Stomach (tissue), 9 donors: ENCODE measurements around the gene ZDHHC17. TPM values are rescaled to one million over a fixed set of nuclear protein-coding genes. Genes with fewer than 3 reads are reported as not detected.

Experiments
- DNase-seq, 2 donors: peaks; one replicate each; pipeline versions ENCODE4 v3.0.0 to v3.0.0-alpha.2; 2013 to 2019
- H3K27ac ChIP-seq, 5 donors: fragments of 200-600 bp in 4 of 5; sonication (generic) in 4 of 5; one replicate each; pipeline ENCODE4 v1.5.1; 2013 to 2019; ENCODE audit warnings: mild to moderate bottlenecking in 1 of 5, moderate library complexity in 1 of 5
- H3K27me3 ChIP-seq, 3 donors: fragments of 200-600 bp; sonication (generic); one replicate each; pipeline ENCODE4 v1.5.1; 2017 to 2019; ENCODE audit warnings: mixed run types in 1 of 3
- H3K36me3 ChIP-seq, 4 donors: fragments of 200-600 bp; sonication (generic); 1 replicate in 3 of 4; 2 replicates in 1 of 4; pipeline ENCODE4 v1.5.1; 2016 to 2019
- H3K4me1 ChIP-seq, 4 donors: fragments of 200-600 bp; sonication (generic); one replicate each; pipeline ENCODE4 v1.5.1; 2016 to 2019
- H3K4me3 ChIP-seq, 4 donors: fragments of 200-600 bp; sonication (generic) in 3 of 4; one replicate each; pipeline ENCODE4 v1.5.1; 2016 to 2019; ENCODE audit warnings: mild to moderate bottlenecking in 1 of 4
- H3K9me3 ChIP-seq, 4 donors: fragments of 200-600 bp; sonication (generic); one replicate each; pipeline ENCODE4 v1.5.1; 2016 to 2019
- EP300 ChIP-seq: sonication (generic); formaldehyde crosslinking; IDR thresholded peaks from one replicate; pipeline ENCODE4 v1.6.1; 2017; ENCODE audit warnings: antibody characterized with exemption
- POLR2A ChIP-seq, 4 donors: fragments of 450-650 bp; IDR thresholded peaks; one replicate each; pipeline ENCODE4 v1.6.1; 2016; ENCODE audit warnings: antibody characterized with exemption in 4 of 4, control low read depth in 2 of 4, mild to moderate bottlenecking in 1 of 4, moderate library complexity in 1 of 4
- POLR2AphosphoS5 ChIP-seq, 3 donors: sonication (generic); formaldehyde crosslinking; IDR thresholded peaks; one replicate each; pipeline ENCODE4 v1.6.1; 2016; ENCODE audit warnings: antibody characterized with exemption in 3 of 3
- WGBS, 5 donors: extraction: QIAGEN DNeasy Blood & Tissue Kit in 3 of 5; methylation state at CpG; one replicate each; pipeline versions ENCODE4 v1.1.5 to v1.1.7; 2013 to 2018; 5-methylcytosine and 5-hydroxymethylcytosine counted together
- intact Hi-C: fragments of 100-400 bp; cut with DNase I; formaldehyde crosslinking; loops from one replicate; pipeline ENCODE4 v1.15.1; 2023; ENCODE audit warnings: low total_unique reads
- polyA plus RNA-seq, 3 donors: library from polyadenylated mRNA; stranded (reverse); fragments of 200-250 nt; gene quantifications; one replicate each; pipeline ENCODE4 v1.2.3, GENCODE V29; 2013
- total RNA-seq, 5 donors: library from RNA; depleted of rRNA; stranded (reverse); fragments of >200 nt; gene quantifications; one replicate each; pipeline versions ENCODE4 v1.1.0 to v1.2.3, GENCODE V29; 2014 to 2016
- TF ChIP-seq, protein P1 (sequence below), 7 experiments: fragments of 450-650 bp in 4 of 7; fragments of 200-600 bp in 3 of 7; sonication (generic) in 3 of 7; IDR thresholded peaks; one replicate each; pipeline ENCODE4 v1.5.1; 2016 to 2019; ENCODE audit warnings: antibody characterized with exemption in 7 of 7, control low read depth in 2 of 7, mild to moderate bottlenecking in 1 of 7
- donor health status: healthy with polysubstance abuse.
- donor health status: Bipolar disorder and iron deficiency.
- donor health status: healthy.

ZDHHC17 gene
- total and polyA plus RNA-seq, 8 donors = 2.3 to 134 (median 13.2) TPM

DNA sequence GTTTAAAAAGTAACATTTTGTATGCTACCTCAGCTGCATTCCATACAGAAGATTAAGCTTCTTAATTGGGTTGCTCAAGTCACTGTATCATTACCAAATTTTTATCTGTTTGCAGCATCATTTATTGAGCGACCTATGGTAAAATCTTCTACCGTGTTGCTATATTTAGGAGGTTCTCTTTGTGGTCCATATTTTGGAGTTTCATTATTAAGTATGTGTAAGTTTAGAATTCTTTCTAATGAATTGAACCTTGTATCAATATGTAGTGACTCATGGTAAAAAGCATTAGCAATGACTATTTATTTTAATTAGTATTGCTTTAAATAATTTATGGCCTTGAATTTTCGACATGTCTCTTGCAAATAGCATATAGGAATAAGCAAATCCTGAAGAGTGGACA lies 72.7 kb downstream of the ZDHHC17 start:
- TF ChIP-seq POLR2AphosphoS5 (IDR thresholded peaks at IDR 0.05) (no peak), POLR2A (IDR thresholded peaks at IDR 0.05) (no peak), EP300 (no peak)
- TF ChIP-seq, protein P1, sequence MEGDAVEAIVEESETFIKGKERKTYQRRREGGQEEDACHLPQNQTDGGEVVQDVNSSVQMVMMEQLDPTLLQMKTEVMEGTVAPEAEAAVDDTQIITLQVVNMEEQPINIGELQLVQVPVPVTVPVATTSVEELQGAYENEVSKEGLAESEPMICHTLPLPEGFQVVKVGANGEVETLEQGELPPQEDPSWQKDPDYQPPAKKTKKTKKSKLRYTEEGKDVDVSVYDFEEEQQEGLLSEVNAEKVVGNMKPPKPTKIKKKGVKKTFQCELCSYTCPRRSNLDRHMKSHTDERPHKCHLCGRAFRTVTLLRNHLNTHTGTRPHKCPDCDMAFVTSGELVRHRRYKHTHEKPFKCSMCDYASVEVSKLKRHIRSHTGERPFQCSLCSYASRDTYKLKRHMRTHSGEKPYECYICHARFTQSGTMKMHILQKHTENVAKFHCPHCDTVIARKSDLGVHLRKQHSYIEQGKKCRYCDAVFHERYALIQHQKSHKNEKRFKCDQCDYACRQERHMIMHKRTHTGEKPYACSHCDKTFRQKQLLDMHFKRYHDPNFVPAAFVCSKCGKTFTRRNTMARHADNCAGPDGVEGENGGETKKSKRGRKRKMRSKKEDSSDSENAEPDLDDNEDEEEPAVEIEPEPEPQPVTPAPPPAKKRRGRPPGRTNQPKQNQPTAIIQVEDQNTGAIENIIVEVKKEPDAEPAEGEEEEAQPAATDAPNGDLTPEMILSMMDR (IDR thresholded peaks at IDR 0.05) = no peak
- intact Hi-C loops = no loop called here
- no peak overlapping the region for H3K4me3 ChIP-seq
- H3K36me3 ChIP-seq = peaks cover 0 to 28% (median 23%) of the 10 kb centered on the region in 4 donors
- H3K27me3 ChIP-seq = no peaks in the 10 kb centered on the region
- DNase-seq = no peak
- WGBS, 5 donors = 54 to 81% (median 79%) methylated on average over 3 of the region's 3 CpGs
- H3K4me1 ChIP-seq = no peaks in the 10 kb centered on the region
- H3K9me3 ChIP-seq = peaks cover 0 to 11% (median 5%) of the 10 kb centered on the region in 4 donors
- H3K27ac ChIP-seq = no peak overlapping the region

- Histone ChIP-seq H3K4me3 (no peak overlapping the region), H3K4me1 (no peaks in the 10 kb centered on the region), H3K27ac (no peak overlapping the region), H3K36me3 (peaks cover 7 to 80% (median 70%) of the 10 kb centered on the region in 4 donors), H3K9me3 (no peaks in the 10 kb centered on the region), H3K27me3 (no peaks in the 10 kb centered on the region)
- intact Hi-C loops = no loop called here
- TF ChIP-seq, protein P1 (IDR thresholded peaks at IDR 0.05) = no peak
- TF ChIP-seq POLR2AphosphoS5 (IDR thresholded peaks at IDR 0.05) = no peak
- TF ChIP-seq POLR2A (IDR thresholded peaks at IDR 0.05) = no peak
- TF ChIP-seq EP300 = no peak
- WGBS, 5 donors = 68 to 83% (median 80%) methylated on average over 2 of the region's 2 CpGs
- DNase-seq = no peak
Measured at GRCh38 chr12:76847260-76847659, 83.3 kb downstream of the ZDHHC17 start.

DNA sequence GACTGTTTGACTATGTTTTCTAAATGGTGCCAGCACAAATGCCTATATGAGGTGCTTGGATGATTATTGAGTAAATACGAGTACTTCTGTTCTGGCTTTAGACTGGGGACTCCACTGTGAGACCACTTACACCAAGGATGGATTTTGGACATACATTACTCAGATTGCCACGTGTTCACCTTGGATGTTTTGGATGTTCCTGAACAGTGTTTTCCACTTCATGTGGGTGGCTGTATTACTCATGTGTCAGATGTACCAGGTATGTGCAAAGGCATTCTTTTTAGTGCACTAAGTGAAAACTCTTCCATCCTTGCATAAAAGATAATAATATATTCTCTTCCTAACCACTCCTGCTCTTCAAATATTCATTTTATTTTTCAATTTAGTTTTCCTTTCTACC lies 84.2 kb downstream of the ZDHHC17 start:
- DNase-seq = no peak
- H3K4me3 ChIP-seq = no peak overlapping the region
- 88 to 98% (median 92%) methylated on average over 2 of the region's 2 CpGs for WGBS, 5 donors
- no peaks in the 10 kb centered on the region for H3K4me1 ChIP-seq
- H3K27me3 ChIP-seq = no peaks in the 10 kb centered on the region
- intact Hi-C loops = no loop called here
- TF ChIP-seq POLR2A (IDR thresholded peaks at IDR 0.05) (no peak), EP300 (no peak), POLR2AphosphoS5 (IDR thresholded peaks at IDR 0.05) (no peak)
- TF ChIP-seq, protein P1 (IDR thresholded peaks at IDR 0.05) = no peak
- H3K9me3 ChIP-seq = no peaks in the 10 kb centered on the region
- peaks cover 0 to 78% (median 65%) of the 10 kb centered on the region in 4 donors for H3K36me3 ChIP-seq
- no peak overlapping the region for H3K27ac ChIP-seq

DNA sequence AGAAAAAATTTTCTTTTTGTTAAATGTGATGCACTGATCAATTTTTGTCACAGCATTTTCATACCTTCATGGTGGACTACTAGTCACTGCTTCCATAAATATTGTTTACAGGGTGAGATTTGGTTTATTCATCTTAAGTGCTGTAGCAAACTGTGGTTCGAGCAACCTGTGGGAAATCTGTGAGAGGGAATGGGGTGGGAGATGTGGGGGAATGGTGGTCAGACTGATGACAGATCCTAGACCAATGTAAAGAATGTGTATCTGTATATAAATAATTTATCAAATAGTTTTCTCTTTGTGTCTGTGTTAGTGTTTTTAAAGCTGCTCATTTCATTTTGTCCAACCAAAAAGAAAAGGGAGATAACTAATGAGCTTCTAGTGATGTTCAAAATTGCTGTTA lies 88.2 kb downstream of the ZDHHC17 start:
- H3K27me3 ChIP-seq = no peaks in the 10 kb centered on the region
- 84 to 100% (median 89%) methylated on average over 1 of the region's 1 CpG for WGBS, 5 donors
- DNase-seq = no peak
- TF ChIP-seq, protein P1 (IDR thresholded peaks at IDR 0.05) = no peak
- TF ChIP-seq POLR2AphosphoS5 (IDR thresholded peaks at IDR 0.05) (no peak), EP300 (no peak), POLR2A (IDR thresholded peaks at IDR 0.05) (no peak)
- no peaks in the 10 kb centered on the region for H3K4me1 ChIP-seq
- H3K36me3 ChIP-seq = peaks cover 0 to 78% (median 66%) of the 10 kb centered on the region in 4 donors
- no peak overlapping the region for H3K4me3 ChIP-seq
- peaks cover 0 to 8% (median 3%) of the 10 kb centered on the region in 4 donors for H3K9me3 ChIP-seq
- intact Hi-C loops = no loop called here
- no peak overlapping the region for H3K27ac ChIP-seq
